ENCODE data around the gene XYLT1. TPM values are rescaled to one million over a fixed set of nuclear protein-coding genes. Genes with fewer than 3 reads are reported as not detected.

Gene XYLT1
- total RNA-seq, 1 experiment from 2014 or later, result 14.5 TPM

DNA sequence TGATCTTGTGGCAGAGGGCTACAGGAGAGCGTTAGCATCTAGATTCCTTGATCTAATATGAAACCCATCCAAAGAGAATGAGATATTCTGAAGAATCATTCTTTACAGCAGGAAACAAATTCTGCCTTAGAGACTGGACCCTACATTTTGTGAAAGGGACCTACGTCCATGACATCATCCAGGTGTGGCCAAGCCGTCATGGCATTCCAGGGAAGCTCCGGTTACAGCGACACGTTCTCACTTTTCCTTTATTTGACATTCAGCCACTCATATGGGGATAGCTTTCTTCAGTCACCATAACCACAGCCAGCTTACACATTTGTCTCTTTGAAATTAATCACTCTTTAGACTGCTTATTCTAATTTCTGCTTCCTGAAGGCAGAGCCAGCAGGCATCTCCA is 408.1 kb downstream of the XYLT1 start:
- no peak overlapping the region for H3K4ac ChIP-seq (ENCODE audit: low read depth, low read length)
- H3K56ac ChIP-seq (ENCODE audit: insufficient read length, low read depth, low read length), result no peak overlapping the region
- H3K4me1 ChIP-seq (ENCODE audit: insufficient read depth, low read length), result no peaks in the 10 kb centered on the region
- no peak overlapping the region for H3K4me3 Mint-ChIP-seq
- peak overlapping the region; percentile 25; the same call in 1 of the 2 replicates for H3K14ac ChIP-seq (ENCODE audit: insufficient read depth, low read length)
- no peak overlapping the region for H4K8ac ChIP-seq (replicated peaks; ENCODE audit: insufficient read length, low read depth, low read length)
- H2BK12ac ChIP-seq (ENCODE audit: insufficient read length, low read depth, low read length), result no peak overlapping the region
- peaks cover 9 to 13% of the 10 kb centered on the region in 2 experiments for H3K4me1 Mint-ChIP-seq
- TF ChIP-seq, protein P1, sequence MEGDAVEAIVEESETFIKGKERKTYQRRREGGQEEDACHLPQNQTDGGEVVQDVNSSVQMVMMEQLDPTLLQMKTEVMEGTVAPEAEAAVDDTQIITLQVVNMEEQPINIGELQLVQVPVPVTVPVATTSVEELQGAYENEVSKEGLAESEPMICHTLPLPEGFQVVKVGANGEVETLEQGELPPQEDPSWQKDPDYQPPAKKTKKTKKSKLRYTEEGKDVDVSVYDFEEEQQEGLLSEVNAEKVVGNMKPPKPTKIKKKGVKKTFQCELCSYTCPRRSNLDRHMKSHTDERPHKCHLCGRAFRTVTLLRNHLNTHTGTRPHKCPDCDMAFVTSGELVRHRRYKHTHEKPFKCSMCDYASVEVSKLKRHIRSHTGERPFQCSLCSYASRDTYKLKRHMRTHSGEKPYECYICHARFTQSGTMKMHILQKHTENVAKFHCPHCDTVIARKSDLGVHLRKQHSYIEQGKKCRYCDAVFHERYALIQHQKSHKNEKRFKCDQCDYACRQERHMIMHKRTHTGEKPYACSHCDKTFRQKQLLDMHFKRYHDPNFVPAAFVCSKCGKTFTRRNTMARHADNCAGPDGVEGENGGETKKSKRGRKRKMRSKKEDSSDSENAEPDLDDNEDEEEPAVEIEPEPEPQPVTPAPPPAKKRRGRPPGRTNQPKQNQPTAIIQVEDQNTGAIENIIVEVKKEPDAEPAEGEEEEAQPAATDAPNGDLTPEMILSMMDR (conservative IDR thresholded peaks at IDR 0.05), result no peak
- H3T11ph ChIP-seq (ENCODE audit: low read length), result no peak overlapping the region
- no peak overlapping the region for H3K27ac Mint-ChIP-seq
- no peaks in the 10 kb centered on the region for H4K20me1 ChIP-seq (ENCODE audit: control insufficient read depth, insufficient read depth, insufficient read length)
- H3K4me2 ChIP-seq (ENCODE audit: insufficient read depth, insufficient read length, low read length), result no peak overlapping the region
- no peak overlapping the region for H3K27ac ChIP-seq (ENCODE audit: insufficient read length, low read depth, low read length)
- no peak overlapping the region for H2AFZ ChIP-seq (ENCODE audit: low read length)
- no peak overlapping the region for H3K23ac ChIP-seq (ENCODE audit: insufficient read length, low read depth, low read length)
- H3K27me3 ChIP-seq (ENCODE audit: insufficient read depth, low read length), result no peaks in the 10 kb centered on the region
- no peak overlapping the region for H3K9ac ChIP-seq (ENCODE audit: extremely low read depth, insufficient read length, low read length)
- no CpG with 5 or more reads among the region's 6 CpGs for WGBS (ENCODE audit: extremely low coverage, insufficient read length, low lambda C conversion rate)
- H3K9me3 Mint-ChIP-seq, result no peaks in the 10 kb centered on the region; a peak in 1 of 5 replicates
- H3K23me2 ChIP-seq (ENCODE audit: insufficient read length, low read depth, low read length, poor library complexity, severe bottlenecking), result no peaks in the 10 kb centered on the region
- no peak overlapping the region for H3K18ac ChIP-seq (ENCODE audit: insufficient read length, low read depth, low read length)
- H3K9me3 ChIP-seq (ENCODE audit: control insufficient read depth, low read depth, low read length), result no peaks in the 10 kb centered on the region
- no peak for DNase-seq
- H4K5ac ChIP-seq (ENCODE audit: insufficient read length, low read depth, low read length), result no peak overlapping the region
- no peak overlapping the region for H2AK5ac ChIP-seq (ENCODE audit: insufficient read length, low read length)
- H3K27me3 Mint-ChIP-seq (ENCODE audit: low read depth), result no peaks in the 10 kb centered on the region
- H3K79me2 ChIP-seq (ENCODE audit: insufficient read depth, low read length), result no peaks in the 10 kb centered on the region
- no peak overlapping the region for H2BK5ac ChIP-seq (ENCODE audit: insufficient read length, low read length)
- no peak overlapping the region for H2BK20ac ChIP-seq (ENCODE audit: low read depth, low read length, poor library complexity, severe bottlenecking)
- no peaks in the 10 kb centered on the region for H3K79me1 ChIP-seq (ENCODE audit: insufficient read depth, low read depth, low read length, poor library complexity, severe bottlenecking)
- H4K91ac ChIP-seq (ENCODE audit: insufficient read length, low read depth, low read length), result no peak overlapping the region
- H3K36me3 Mint-ChIP-seq (ENCODE audit: insufficient read depth in 1 of 3, low read depth in 3 of 3), result no peaks in the 10 kb centered on the region; a peak in 1 of 7 replicates
- no peak overlapping the region for H2BK120ac ChIP-seq (ENCODE audit: low read depth, low read length, poor library complexity, severe bottlenecking)
- H2BK15ac ChIP-seq (ENCODE audit: low read depth, low read length), result no peak overlapping the region

Data from H9 (cell line).